T-helper 22 cell (primary cell): Measurements from ENCODE around the gene RPL22.

Source experiments
- DNase-seq: peaks from one replicate; pipeline ENCODE4 v3.0.0-alpha.2; 2020; ENCODE audit warnings: low read depth

Gene RPL22

GRCh38 chr1:6152181-6152580 lies 47.2 kb downstream of the RPL22 start:
- no peak for DNase-seq

- no peak for DNase-seq
Measured at GRCh38 chr1:6151291-6151822, 48.0 kb downstream of the RPL22 start.

DNA sequence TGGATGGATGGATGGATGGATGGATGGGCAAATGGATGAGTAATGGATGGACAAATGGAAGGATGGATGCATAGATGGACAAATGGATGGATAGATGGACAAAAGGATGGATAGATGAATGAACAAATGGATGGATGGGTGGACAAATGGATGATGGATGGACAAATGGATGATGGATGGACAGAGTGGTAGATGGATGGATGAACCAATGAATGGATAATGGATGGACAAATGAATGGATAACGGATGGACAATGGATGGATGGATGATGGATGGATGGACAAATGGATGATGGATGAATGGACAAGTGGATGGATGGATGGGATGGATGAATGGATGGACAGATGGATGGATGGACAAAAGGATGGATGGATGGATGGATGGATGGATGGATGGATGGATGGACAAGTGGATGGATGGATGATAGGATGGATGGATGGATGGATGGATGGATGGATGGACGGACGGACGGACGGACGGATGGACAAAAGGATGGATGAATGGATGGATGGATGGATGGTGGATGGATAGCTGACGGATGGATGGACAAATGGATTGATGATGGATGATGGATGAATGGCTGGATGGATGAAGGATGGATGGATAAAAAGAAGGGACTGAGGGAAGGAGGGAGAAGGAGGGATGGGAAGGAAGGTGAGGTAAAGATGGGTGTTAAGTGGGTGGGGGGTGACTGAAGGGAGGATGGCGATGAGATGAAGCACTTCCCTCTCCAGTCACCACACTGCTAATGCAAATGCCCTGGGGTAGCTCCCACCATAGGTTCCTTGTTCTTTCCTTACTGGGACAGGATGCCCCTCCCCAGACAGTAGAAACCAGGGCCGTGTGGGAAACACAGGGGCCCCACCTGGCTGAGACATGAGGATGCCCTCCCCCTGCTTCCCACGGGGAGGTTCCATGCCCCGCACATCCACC lies 49.1 kb downstream of the RPL22 start:
- no peak for DNase-seq

DNA sequence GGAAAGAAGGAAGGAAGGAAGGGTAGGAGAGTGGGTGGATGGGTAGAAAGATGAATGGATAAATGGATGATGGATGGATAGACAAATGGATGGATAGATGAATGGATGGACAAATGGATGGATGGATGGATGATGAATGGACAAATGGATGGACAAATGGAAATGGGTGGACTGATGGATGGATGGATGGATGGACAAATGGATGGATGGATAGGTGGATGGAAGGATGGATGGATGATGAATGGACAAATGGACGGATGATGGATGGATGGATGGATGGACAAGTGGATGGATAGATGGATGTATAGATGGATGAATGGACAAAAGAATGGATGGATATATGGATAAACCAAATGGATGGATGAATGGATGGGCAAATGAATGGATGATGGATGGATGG lies 49.8 kb downstream of the RPL22 start:
- no peak for DNase-seq

DNA sequence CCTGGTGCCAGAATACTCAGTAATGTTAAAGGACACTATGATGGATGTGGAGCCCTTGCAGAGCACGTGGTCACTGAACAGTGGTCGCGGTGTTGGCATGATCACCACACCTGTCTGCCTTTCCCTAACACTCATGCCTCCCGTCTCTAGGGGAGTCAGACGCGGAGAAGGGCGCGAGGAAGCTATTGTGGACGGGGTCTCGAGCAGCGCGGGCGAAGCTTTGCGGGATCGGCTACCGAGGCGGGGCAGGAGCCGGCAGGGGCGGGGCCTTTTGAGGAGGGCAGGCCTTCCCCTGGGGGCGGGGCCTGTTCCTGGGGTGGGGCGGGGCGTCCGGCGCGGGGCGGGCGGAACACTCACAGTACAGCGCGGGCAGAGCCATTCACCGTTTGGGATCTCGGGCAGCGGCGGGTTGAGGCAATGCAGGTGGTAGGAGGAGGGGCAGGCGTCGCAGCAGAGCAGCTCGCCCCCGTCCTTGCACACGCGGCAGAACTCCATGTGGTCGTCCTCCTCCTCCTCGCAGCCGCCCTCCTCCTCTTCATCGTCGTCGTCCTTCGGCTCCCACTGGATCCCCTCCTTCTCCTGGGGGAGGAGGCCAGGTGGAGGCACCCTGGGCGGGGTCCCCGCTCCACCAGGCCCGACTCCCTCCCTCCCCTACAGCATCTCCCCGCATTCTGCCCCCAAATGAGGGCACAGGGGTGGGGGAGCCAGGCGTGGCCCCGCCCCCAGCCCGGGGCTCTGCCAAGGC lies 50.7 kb downstream of the RPL22 start:
- DNase-seq: peak; percentile 21

GRCh38 chr1:6145864-6146410 lies 53.5 kb downstream of the RPL22 start:
- no peak for DNase-seq

DNA sequence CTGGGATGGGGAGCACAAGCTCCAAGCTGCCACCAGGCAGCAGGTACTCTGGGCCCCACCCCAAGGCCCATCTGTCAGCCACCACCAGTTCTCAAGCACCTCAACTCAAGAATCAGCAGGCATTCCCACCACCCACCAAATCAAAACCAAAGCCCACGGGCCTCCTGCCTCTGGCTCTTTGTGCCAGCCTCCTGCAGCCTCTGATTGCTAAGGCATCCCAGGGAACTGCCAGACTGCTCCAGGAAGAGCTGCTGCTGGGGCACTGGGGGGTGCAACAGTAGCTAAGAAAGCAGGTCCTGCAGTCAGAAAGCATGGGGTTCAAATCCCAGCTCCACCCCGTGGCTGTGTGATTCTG lies 54.0 kb downstream of the RPL22 start:
- DNase-seq: no peak

GRCh38 chr1:6144647-6145395 lies 54.6 kb downstream of the RPL22 start:
- DNase-seq: no peak

DNA sequence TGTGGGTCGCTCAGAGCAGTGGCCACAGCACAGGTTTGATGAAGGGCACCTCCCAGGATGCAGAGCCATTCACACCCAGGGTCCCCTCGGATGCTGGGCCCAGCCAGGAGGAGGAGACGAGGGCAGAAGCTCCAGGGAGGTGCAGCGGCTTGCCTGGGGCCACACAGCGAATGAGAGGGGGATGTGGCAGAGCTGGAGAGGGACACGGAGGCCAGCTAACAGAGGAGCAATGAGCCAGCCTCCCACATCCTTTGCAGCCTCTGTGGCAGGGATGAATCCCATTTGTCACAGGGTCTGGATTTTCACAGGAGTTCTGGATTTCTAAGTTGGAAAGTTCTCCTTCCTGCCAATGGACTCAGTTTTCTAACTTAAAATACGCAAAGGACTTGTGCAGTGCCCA lies 55.2 kb downstream of the RPL22 start:
- DNase-seq: no peak

- no peak for DNase-seq
Measured at GRCh38 chr1:6143395-6143794, 56.0 kb downstream of the RPL22 start.

- no peak for DNase-seq
Measured at GRCh38 chr1:6142734-6143133, 56.7 kb downstream of the RPL22 start.

- DNase-seq: no peak
Measured at GRCh38 chr1:6142036-6142621, 57.3 kb downstream of the RPL22 start.

DNA sequence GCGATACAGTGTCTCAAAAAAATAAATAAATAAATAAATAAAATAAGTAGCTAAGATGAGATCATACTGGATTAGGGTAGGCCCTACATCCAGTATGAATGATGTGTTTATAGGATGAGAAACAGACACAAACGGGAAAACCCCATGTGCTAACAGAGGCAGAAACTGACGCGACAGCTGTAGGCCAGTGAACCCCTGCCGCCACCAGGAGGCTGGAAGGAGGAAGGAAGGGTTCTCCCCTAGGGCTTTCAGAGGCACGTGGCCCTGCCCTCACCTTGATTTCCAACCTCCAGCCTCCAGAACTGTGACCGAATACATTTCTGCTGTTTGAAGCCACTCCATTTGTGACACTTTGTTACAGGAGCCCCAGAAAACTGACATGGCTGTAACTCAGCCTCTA lies 57.8 kb downstream of the RPL22 start:
- DNase-seq: no peak

DNA sequence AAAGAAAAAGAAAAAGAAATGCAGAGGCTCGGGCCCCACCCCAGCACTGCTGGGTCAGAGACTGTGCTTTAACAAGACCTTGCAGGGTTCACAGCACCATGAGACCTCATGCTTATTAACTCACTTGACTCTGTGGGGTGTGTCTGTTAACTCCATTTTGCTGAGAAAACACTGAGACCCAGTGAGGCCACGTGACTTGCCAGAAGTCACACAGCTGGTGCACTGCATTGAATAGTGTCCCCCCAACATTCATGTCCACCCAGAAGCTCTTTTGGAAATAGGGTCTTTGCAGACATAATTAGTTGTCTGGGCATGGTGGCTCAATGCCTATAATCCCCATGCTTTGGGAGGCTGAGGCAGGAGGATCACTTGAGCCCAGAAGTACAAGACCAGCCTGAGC lies 59.0 kb downstream of the RPL22 start:
- no peak for DNase-seq

DNA sequence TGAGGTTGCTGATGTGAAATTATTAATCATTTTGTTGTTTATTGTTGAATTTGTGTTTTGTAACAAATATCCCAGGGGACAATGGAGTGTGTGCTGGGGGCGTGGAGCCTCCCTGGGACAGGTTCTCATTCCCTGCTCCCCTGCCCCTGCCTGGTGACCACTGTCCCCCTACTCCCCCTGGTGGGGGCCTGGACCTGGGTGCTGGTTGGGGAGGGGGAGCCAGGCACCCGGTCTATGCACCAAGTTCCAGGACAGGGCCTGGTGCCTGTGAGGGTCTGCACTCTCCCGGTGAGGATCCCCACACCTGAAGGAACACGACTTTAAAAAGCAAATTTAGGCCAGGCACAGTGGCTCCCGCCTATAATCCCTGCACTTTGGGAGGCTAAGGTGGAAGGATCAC lies 61.6 kb downstream of the RPL22 start:
- no peak for DNase-seq

DNA sequence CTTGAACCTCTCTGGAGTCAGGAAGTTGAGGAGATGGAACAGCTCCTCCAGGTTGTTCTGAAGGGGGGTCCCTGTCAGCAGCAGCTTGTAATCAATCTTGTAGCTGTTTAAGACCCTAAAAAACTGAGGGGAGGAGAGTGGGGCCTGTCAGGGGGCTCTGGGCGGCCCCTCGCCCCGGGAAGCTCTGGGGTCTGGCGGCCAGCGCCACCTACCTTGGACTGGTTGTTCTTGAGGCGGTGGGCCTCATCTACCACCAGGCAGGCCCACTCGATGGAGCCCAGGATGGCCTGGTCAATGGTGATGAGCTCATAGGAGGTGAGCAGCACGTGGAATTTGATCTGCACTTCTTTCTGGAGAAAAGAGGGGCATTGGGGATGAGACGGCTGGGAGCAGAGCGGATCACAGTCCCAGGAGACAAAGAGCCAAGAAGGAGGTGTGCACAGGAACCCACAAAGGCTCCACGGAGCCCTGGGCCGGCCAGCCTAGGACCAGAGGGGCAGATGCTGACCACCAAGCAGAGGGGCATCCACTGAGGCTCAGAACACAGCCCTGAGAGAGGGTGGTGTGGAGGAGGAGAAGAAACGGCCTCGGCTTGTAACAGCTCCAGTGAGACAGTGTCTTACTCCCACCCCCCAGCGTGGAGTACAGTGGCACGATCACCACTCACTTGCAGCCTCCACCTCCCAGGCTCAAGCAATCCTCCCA lies 62.7 kb downstream of the RPL22 start:
- DNase-seq: no peak
